Measurements from ENCODE around the gene CASS4.

CASS4 gene

DNA sequence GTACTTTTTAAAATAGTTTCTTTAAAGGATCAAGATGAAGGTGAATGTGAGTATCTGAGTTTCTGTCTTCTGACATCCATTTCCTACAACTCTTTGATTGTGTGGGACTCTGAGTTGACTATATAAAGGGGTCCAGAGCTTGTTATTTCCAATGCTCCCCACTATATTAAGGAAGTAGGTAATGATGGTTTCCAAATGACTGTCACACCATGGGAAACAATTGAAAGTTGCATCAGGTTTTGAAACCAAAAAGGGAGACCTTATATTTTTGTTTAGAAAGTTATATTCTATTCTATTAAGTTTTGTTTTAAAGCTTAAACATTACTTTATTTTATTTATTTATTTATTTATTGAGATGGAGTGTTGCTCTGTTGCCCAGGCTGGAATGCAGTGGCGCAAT is 11.2 kb downstream of the CASS4 start:
- peak in 2 of 3 donors; percentile 22 to 66 for DNase-seq

DNA sequence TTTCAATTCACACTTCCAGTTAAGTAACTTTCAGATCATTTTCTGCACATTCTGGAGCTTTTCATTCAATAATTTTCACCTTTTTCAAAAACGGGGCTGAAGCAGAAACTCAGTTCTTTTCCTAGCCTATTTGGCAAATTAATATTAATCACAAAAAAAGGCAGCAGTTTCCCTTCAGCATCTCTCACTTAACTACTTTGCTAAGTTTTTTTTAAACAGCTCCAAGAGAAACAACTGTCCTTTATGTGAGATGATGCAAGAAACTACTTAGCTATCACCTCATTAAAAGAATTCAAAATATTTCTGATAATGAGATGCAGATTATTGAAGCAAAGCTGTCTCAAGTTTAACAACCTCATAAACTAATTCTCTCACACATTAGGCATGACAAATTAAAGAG is 11.8 kb downstream of the CASS4 start:
- DNase-seq, result no peak

DNA sequence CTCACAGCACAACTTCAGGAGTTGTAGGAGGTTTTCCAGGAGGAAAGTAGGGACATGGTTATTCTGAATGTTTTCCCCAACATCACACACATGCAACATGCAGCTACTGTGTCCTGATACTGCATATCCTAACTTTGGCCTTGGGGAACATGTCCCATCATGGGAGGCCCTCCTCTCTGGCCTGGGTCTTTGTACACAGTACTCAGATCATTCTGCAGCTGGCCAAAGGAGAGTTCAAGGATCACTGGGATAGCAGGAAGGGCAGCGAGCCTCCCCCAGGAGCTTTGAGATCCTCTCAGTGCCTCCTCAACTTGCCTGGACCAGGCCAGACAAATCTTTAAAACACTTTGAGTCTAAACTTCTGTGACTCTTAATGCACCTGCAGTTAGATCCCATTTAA is 12.9 kb downstream of the CASS4 start:
- no peak for DNase-seq

DNA sequence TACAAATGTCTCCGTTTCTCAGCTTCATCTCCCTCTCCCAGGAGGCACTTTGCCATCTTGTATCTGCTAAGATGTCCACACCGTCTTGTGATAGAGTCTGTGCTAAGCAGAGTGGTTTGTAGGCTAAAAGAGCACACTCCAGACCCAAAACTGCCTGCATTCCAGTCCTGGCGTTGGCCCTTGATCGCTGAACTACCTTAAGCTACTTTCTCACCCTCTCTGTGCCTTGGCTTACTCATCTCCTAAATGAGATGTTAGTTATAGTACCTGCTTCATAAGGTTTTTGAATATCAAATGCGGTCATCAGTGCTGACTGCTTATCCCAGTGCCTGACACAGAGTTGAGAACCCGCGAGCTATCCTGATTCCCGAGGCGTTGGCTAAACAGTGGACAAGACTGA is 14.0 kb downstream of the CASS4 start:
- DNase-seq, result no peak

DNA sequence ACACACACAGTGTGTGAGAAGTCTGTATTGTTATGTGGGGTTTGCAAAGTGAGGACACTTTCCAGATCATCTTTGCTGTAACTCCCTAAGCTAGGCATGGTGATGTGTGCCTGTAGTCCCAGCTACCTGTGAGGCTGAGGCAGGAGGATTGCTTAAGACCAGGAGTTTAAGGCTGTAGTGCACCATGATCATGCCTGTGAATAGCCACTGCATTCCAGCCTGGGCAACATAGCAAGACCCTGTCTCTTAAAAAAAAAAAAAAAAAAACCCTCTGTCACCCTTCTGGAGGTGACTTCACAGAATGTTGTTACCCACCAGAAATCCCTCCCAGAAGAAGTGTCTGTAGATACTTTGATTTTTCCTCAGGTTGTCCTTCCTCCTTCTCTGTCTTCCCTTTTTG is 14.9 kb downstream of the CASS4 start:
- DNase-seq, result no peak

DNA sequence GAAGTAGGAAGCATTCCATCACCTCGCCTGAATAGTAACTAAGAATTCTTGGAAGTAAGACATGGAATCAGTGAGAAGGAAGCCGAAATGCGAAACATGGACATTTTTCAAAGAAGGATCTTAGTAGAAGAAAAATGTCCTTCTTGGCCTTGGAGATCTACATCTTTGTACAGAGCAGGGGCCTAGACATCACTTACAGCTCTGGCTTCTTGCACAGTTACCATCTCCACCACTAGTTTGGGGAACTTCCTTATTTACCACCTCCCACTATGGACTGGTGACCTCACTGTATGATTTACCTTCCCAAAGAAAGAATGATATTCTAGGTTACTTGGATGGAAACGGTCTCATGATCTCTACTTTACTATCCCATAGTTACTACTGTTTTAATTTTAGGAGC is 15.7 kb downstream of the CASS4 start:
- peak; percentile 62 to 72 (median 67) for DNase-seq

DNA sequence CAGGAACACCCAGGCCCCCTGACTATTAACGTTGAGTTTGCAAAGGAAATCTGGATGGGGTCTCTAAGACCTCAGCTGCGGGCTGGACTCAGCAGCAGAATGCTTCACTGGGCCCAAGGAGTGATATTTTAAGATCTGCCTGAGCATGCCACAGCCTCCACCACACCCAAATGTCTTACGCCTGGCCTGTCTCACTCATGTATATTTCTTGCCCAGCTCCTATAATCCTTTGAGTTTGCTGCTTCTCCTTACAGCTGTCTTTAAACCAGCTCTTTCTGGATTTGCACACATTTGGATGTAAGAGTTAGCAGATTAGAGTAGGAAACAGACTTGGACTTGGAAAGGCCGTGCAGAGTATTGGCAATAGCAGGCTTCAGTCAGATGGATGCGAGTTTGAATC is 16.4 kb downstream of the CASS4 start:
- DNase-seq, result no peak

DNA sequence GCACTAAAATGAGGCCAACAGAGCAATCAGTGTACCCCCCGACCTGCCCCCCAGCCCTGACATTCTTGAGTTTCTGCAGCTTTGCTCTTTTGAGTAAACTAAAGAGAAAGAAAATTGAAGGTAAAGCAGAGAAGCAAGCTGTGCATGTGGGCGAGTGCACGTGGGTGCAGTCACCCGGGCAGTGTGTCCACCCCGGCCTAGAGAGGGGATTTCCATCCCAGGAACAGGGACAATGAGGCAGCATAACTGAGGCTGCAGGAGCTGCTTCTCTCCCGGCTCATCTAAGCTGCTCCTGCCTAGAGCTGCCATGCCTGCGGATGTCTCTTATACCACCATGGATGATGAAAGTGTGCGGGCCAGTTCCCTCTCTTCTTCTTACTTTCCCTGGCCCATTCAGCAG is 16.8 kb downstream of the CASS4 start:
- DNase-seq, result peak in 2 of 3 donors; percentile 71 to 74

DNA sequence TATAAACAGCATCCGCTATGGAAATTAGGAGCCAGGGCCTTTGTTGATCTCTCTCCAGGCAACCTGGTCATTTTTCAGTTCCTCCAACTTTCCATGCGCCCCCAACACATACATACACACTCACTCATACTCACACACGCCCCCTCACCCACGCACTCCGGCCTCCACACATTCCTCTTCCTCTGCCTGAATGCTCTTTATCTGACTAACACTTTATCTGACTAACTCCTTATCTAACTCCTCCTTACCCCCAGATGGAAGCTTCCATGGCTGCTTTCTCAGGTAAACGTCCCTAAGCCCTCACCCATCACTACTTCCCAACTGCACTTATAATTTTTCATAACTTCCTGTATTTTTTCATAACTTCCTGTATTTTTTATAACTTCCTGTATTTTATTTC is 17.4 kb downstream of the CASS4 start:
- peak; percentile 60 to 75 (median 68) for DNase-seq

DNA sequence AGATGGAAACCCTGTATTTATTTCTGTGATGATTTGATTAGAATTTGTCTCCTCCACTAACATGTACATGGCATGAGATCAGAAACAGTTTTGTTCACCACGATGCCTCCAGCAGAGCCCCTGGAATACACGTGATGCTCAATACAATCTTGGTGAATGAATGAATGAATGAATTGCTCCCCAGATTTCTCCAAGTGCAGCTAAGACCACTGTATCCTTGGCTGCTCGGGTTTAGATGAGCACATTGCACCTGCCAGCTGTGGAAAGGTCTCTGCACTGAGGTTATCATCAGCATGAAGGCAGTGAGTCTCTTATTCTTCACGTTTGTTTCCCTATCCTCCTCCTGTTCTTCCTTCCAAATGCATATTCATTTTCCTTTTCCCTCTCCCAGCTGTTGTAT is 17.9 kb downstream of the CASS4 start:
- DNase-seq, result no peak

DNA sequence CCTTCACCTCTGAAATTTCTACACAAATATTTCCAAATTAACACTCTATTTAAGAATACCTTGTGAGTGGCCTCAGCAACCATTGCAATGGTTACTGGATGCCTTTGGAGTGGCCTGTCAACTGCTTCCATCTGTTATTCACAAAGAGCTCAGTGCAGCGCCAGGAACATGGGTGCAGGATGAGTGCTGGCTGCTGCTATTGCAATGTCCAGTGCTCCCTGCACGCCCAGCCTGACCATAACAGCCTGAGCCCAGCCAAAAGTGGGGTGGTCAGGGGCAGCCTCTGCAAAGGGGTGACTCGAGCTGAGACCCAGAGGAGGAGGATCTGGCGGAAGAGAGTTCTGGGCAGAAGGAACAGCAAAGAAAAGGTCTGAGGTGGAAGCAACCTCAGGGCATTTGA is 18.4 kb downstream of the CASS4 start:
- no peak for DNase-seq

DNA sequence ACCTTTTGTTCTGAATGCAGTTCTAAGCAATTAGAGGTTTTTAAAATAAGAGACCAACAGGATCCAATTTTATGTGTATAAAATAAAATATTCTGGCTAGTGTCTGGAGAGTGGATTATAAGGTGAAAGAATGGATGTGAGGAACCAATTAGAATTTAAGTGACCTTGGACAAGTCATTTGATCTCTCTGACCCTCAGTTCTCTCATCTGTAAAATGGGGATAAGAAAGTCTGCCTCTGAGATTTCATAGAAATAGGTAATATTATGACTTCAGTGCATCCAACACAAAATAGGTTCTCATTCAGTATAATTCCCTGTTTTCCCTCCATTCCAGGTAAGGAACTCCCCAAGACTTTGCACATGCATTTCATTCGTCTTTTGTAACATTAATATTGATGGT is 18.9 kb downstream of the CASS4 start:
- DNase-seq, result no peak

DNA sequence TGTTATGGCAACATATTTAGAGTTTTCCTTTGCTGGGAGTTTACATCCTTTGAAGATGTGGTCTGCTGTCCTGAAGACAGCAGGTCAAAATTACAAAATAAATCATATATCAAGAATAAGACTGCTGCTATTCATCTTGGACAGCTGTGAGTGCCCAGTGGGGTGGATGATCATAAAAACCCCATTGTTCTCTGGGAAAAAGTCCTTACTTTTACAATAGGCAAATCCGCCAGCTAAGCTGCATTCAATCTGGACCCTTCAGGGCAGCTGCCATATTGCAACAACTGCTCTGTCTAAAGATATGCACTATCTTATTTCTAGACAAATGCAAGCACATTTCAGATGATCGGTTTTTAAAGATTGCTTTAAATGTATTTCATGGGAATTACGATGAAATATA is 19.4 kb downstream of the CASS4 start:
- no peak for DNase-seq

DNA sequence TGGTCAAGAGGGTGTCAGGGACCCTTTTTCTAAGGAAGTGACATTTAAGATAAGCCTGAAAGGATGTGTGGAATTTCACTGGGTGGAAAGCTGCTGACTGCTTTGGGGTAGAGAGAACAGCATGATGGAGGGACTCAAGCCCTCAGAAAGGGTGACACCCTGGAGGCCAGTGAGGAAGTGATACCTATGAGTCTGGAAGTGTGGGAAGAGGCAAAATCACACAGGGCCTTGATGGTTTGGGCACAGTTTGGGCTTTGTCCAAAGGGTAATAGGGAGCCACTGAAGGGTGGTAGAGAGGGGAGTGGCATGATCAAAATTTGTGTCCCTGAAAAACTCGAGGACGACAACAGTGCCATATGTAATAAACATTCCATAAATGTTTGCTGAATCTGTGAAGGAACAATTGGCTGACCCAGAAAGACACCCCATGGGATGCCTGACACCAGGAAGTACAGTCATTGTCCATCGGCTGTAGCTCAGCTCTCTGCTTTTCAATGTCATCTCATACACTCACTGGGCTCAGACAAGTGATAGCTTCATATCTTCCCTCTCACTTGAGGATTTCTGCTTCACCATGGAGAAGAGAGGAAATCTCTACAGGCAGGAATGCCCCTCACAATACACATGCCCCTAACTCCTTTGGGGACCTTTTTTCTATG is 21.3 kb downstream of the CASS4 start:
- DNase-seq, result no peak

DNA sequence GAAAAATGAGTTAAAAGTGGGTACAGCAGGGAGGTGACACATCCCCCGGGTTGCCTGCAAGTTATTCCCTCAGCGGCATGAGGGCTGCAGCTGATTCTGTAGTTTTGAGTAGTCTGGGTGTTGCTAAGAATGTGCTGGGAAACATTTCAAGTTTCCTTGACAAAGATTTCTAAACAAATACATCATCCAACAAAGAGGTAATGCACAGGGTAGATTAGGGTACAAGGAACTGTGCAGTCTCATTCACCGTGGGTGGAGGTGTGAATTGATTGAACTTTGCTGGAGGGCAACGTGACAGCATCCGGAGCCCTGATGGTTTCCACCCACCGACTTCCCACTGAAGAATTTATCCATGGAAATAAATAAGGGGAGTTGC is 21.8 kb downstream of the CASS4 start:
- DNase-seq, result no peak

DNA sequence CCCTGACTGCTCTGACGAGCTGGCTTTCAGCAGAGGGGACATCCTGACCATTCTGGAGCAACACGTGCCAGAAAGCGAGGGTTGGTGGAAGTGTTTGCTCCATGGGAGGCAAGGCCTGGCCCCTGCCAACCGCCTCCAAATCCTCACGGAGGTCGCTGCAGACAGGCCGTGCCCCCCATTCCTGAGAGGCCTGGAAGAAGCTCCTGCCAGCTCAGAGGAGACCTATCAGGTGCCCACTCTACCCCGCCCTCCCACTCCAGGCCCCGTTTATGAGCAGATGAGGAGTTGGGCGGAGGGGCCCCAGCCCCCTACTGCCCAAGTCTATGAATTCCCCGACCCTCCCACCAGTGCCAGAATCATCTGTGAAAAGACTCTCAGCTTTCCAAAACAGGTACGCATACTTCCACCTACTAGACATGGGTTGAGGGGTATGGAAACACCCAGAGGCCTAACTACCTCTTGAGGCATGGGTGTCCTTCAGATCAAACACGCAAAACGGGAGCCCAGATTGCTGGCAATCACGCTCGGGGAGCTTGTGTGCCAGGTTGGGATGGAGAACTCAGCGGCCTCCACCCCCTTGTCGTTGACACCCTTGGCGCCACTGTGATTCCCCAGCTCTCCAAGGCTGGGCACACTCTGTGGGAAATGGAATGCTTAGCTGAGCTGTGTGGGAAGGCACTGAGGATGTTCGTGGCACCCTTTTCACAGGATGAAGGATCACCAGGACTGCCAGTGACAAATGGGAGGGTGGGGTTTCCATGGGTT is 25.3 kb downstream of the CASS4 start:
- DNase-seq, result no peak

DNA sequence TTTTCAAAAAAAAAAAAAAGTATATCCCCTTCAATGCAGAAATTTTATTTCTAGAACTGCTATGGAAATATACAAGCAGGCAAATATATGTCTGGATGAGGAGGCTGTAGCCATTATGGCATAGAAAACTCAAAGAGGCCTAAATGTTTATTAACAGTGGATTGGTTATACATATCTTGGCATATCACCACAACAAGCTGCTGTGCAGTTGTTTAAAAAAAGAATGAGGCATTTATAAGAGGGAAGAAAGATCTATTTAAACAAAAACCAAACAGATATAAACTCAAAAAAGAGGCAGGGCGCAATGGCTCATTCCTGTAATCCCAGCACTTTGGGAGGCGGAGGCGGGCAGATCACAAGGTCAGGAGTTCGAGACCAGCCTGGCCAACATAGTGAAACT is 26.2 kb downstream of the CASS4 start:
- no peak for DNase-seq

DNA sequence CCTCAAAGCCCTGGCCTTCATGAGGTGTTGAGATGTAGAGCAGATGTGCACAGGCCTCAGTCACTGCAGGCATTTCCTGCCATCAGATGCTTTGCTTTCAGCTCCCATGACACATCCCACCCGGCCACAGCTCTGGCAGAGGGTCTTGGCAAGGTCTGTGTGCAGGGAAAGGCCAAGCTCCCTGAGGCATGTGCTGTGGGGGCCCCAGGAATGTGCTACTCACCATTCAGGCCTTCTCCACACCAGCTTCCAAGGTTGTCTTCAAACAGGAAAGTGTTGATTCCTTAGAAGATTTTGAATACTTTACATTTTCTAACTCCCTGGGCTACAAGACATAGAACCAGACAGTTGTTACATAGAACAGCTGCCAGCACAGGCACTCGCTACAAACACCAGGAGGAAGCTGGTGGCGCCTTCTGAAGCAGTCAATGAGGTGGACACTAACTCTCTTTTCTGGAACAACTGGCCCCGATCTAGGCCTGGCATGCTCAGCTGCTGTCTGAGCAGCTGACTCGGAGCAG is 27.8 kb downstream of the CASS4 start:
- no peak for DNase-seq

DNA sequence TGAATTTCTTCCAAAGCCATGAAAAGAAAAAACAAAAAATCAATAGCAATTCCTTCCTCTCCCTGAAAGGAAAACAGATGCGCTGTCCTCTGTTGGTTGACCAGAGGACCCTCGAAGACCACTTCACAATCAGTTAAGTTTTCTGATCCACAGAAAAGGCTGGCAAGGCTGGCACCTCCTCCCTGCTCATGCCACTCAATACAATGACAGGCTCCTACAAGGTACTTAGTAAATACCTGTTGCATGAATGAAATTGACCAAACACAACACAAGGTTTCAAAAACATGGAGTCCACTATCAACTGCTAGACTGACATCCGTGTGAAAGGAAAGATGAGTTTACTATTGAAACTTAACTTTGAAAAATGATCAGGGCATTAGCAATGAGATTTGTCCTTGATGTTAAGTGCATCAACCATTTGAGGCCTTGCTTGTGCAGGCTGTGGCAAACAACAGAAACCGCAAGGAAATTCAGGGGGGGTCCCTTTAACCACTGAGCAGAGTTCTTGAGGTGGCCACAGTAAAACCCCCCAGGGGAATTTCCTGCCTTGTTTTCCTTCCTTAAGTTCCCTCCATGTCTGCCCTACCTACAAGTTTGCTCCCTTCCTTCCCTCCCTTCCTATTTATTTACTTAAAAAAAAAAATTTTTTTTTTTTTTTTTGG is 28.4 kb downstream of the CASS4 start:
- DNase-seq, result peak in 2 of 3 donors; percentile 37 to 41

DNA sequence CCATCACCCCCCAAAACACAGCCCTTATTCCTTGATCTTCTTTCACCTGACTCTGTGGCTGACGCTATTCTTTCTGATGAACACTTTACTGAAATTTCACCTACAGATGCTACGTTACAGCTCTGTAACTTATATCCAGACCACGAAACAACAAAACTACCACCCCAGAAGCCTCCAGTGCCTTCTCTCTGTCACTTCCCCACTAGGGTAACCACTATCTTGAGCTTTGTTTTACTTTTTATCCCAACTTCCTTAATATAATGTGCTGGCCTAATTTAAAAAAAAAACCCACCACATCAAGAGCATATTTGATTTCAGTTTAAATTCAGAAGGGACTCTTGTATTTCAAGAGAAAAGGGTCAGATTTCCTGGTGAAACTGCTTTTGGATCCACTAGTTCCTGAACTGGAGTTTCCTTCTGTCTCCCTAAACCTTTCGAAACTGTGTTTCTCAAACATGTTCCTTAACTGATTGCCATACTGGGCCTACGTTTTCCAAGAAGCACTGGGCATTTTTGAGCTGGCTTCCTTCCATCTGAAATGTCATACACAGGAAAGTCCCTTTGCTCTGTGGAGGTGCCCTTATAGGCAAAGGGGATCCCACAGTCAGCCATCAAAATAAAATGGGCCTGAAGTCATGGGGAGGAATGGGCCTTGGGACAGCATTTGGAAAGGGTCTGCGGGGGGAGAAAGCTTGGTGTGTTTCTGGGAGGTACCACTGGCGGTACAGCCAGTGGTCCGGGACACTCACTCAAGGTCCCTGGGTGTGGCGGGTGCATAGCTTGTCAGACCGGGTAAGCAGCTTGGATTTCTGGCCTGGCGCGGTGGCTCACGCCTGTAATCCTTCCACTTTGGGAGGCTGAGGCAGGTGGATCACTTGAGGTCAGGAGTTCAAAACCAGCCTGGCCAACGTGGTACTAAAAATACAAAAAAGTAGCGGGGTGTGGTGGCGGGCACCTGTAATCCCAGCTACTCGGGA is 30.6 kb downstream of the CASS4 start:
- peak; percentile 87 to 97 (median 91) for DNase-seq

DNA sequence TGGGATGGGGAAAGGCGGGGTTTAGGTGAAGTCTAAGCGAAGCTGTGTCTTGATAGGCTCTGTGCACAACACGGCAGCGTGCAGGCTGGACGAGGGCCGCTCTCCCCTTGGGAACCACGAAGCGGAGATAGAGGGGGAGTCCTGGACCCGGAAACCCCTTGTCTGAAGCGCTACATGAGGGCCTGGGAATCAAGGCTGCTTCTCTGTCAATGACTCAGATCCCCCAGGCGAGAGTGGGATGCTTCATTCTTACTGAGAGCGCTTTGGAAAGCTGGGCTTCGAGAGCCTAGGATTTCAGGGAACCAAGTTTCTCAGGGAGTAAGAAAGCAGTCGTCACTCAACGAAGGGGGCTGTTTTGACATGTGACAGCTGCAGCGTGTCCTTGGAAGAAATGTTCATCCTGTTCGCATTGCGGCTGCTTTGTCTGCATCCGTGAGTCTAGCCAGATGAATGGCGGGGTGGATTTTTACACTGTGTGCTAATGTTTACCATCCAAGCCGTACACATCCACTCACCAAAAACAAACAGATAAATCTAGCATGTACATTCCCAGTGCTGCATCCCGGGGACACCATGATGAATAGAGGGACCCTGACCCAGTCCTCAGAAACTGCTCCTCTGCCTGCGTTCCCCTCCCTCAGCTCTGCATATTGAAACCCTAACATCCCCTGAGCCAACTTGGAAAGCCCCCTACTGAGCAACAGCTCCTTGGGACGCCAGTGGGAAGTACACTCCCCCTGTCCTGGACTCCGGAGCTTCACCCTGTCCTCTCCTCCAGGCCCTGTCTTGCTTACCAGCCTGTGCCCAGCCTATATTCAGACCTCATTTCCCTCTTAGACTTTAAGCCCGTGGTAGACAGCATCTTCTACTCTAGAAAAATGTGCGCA is 31.8 kb downstream of the CASS4 start:
- DNase-seq, result no peak

DNA sequence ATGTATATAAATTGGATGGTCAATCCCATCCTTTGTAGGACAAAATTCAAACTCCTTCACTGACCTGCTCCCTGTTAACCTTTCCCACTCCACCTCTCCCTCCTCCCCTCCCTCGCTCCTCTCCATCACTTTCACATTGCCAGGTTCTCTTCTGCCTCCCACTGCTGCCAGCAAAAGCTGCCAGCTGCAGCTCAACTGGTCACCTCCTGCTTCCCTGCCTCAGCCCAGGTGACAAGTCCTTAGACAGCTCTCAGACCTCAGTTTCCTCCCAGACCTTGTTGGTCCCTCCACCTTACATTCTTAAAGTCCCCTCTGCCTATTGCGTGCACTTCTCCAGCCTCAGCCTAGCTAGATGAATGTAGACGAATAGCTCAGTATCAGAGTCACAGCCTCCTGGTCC is 33.1 kb downstream of the CASS4 start:
- no peak for DNase-seq
